Adrenal gland (tissue), 5 donors: Measurements from ENCODE around the gene SCAPER.

Experiments used
- POLR2A ChIP-seq, 2 donors: fragments of 450-650 bp; IDR thresholded peaks; one replicate each; pipeline ENCODE4 v1.6.1; 2017; ENCODE audit warnings: antibody characterized with exemption in 2 of 2, mild to moderate bottlenecking in 2 of 2, moderate library complexity in 1 of 2
- TF ChIP-seq, protein P1 (sequence below), 6 experiments: fragments of 450-650 bp in 4 of 6; fragments of 200-600 bp in 2 of 6; sonication (generic) in 1 of 6; IDR thresholded peaks; 1 replicate in 5 of 6; 2 replicates in 1 of 6; pipeline versions ENCODE4 v1.5.1 to v1.8.0; 2016 to 2021; ENCODE audit warnings: antibody characterized with exemption in 6 of 6, mild to moderate bottlenecking in 2 of 6, moderate library complexity in 1 of 6
- donor health status: DM: no; HTN: no; CAD: no.

DNA sequence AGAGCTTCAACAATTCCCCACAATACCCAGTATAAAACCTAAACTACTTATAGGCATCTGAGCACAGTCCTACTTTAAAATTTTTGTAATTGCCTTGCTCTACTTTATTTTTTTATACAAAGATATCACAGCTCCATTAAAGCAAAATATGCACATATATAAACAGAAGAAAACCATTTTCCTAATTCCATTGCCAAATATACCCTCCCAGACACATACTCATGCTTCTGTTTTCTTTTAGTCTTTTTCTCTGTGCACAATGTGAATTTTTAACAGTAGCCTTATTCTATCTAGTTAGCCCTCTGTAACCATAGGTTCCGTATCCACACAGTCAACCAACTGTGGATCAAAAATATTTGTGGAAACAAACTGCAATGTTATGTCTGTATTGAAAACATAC lies 260.5 kb downstream of the SCAPER start:
- TF ChIP-seq, protein P1, sequence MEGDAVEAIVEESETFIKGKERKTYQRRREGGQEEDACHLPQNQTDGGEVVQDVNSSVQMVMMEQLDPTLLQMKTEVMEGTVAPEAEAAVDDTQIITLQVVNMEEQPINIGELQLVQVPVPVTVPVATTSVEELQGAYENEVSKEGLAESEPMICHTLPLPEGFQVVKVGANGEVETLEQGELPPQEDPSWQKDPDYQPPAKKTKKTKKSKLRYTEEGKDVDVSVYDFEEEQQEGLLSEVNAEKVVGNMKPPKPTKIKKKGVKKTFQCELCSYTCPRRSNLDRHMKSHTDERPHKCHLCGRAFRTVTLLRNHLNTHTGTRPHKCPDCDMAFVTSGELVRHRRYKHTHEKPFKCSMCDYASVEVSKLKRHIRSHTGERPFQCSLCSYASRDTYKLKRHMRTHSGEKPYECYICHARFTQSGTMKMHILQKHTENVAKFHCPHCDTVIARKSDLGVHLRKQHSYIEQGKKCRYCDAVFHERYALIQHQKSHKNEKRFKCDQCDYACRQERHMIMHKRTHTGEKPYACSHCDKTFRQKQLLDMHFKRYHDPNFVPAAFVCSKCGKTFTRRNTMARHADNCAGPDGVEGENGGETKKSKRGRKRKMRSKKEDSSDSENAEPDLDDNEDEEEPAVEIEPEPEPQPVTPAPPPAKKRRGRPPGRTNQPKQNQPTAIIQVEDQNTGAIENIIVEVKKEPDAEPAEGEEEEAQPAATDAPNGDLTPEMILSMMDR (IDR thresholded peaks at IDR 0.05) = no peak
- no peak for TF ChIP-seq POLR2A (IDR thresholded peaks at IDR 0.05)
